Fibroblast of peridontal ligament (primary cell): ENCODE measurements around the gene TMEM132D.
"Not testable (repeated sequence)": the region's sequence is repeated elsewhere in the genome, so short reads cannot be mapped to it uniquely, and the experiment has no call there.

Experiments
- DNase-seq: peaks from one replicate; pipeline ENCODE4 v3.0.0-alpha.2; 2010; ENCODE audit errors: extremely low read depth

Gene TMEM132D

DNA sequence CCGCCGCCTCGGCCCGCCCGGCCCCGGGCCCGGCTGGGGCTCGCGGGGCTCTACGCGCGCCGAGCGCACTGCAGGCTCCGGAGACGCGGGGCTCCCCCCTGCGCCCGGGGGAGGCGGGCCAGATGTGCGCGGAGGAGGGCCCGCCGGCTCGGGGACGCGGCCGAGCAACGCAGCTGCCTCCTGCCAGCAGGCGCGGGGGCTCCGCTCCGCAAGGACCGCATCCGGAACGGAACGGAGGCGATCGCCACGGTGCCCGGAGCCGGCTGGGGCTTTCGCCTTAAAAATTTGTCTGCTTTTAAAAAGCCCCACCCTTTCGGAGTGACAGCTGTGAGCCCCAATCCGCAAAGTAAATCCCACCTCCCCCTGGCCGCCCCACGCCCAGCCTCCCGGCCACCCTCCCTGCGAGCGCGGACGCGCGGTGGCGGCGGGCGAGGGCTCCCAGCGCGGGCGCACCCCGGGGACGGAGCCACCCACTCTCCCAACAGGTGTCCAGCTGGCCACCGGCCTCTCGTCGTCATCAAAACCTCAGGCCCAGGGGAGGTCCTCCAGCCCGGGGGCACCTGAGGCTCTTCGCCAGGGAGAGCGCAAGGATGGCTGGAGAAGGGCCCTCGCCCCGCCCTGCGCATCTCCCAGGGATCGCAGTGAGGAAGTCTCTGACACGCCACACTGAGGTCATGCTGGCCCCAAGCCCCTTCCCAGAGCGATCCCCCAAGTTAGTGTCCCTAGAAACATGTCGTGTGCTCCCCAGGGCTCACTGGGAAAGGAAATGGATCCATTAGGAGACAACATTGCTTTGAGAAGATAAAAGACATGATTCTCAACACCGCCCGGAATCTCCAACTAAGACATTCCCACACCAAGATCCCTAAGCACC, at the start of gene TMEM132D:
Gene TMEM132D (minus strand): TSS at position 70 of the 874 bp plus-strand sequence.
- DNase-seq, result no peak

DNA sequence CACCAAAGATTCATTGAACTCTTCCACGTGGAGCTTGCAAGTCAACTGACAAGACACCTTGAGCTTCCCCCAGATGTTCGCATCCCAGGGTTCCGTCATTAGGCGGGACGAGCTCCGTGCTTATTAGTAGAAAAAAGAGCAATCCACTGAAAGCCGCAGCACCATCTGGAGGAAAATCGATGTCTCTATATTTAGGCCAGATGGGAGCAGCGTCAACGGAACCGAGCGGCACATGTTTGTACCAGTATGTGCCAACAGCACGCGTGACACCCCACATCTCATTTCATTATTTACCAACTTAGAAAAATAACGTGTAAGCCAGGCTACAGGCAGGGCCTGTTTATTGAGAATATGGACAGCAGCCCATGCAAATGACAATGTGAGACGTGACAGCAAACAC, 45.8 kb upstream of the TMEM132D start:
- no peak for DNase-seq

DNA sequence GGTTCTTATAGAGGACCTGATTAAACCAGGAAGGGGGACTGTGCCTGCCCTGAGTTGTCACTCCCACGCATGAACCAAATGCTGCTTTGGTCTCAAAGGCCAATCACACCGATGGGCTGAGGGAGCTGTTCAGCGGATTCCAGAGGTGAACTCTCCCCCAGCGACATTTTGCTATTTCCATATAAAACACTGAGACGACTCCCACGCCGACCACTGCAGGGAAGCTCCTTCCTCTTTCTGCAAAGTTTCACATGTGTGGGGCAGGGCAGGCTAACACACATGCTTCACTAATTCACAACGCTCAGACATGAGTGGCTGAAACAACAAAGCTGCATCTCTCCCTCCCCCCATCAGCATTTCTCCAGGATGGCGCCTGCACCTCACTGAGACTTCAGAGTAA, 37.8 kb upstream of the TMEM132D start:
- no peak for DNase-seq

DNA sequence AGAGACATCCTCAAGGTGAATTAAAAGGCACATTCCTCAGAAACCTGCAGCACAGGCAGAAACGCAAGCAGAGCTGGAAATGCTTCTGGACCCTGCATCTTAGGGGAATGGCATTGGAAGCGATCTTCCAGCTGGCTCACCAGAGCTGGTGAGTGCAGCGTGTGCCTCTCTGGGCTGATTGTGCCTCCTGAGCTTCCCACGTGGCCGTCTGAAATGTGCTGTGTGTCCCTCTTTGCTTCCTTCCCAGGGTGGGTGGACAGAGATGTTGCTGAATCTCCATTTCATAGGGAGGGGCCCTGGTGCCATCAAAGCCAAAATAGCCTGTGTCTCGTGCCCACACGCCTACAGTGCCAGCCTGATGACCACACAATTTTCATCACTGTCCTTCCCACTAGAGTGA, 34.3 kb upstream of the TMEM132D start:
- DNase-seq, result no peak

DNA sequence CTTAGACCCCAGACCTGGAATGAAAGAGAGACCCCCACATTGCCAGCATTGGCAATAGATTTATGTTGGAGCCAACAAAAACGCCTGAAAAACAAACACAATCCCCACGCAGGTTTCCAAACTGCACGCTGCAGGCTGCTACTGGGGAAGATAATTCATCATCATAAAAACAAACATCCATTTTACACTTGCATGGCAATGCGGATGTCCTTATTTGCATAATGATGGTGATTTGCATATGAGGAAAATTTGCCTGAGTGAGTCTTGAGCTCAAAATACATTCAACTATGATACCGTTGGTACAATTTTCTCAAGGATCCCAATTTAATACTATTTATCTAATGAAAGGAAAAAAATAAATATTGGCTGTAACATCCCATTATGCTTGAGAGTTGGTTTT, 33.6 kb upstream of the TMEM132D start:
- no peak for DNase-seq

DNA sequence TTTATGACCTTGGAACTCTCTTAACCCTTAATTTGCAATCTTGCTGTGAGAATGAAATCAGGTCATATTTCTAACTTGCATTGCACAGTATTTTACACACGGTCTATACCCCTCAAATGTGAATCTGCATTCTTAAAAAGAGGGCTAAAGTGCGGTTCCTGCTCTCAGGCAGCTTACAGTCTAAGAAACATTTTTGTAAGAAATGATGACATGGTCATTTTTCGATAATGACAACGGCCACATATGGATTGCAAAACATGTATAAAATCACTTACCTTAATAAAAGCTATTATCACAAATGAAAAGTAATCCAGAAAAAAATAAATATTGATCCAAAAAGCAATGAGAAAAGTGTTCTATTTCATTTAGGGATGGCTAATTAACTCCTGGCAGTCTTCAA, 24.8 kb upstream of the TMEM132D start:
- no peak for DNase-seq

DNA sequence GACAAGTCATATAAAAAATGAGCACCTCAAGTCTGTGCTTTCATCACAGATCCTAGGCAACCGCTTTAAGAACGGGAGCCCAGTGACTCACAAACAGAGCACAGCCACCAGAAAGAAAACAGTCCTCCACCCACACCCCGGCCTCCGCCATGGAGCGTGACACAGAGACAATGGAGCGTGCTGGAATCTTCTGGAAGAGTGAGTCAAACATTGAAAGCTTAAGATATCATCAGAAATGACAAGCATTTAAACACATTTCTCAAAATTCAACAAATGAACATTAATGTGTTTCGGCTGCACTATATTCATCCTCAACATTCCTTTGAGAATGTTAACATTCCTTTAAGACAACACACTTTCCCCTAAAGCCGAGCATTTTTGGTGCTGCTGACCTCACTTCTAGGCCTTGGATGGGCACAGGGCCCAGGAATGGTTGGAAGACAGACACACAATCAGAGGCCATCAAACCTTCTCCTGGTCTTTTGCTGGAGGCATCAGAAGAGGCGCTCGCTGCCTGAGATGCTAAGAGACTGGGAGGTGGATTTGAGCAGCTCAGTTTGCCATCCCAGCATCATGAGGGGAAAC, 23.6 kb upstream of the TMEM132D start:
- DNase-seq, result no peak

DNA sequence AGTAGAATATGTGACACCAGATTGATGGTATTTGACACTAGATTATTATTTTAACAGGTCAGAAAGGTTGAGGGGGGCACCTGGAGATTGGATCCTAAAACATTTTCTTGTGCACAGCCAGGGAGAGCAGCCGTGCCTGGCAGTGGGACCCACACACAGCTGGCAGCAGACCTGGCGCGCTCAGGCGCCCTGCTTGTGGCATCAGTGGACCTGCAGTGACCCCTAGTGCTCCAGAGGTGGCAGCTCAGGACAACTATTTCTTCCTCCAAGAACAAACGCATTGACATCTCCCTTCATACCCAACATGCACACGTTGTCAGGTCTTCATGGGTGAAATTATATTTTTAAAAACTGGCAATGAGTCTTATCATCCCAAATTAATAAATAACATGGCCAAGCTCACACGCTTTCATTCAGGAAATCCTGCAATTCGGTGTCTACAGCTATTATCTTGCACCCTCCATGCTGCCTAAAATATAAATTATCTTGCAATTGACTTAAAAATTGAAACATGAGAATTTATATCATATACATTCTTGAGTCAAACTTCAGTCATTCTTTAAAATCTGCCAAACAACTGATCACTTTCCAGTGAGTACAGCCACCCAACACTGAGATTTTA, 7.7 kb upstream of the TMEM132D start:
- DNase-seq, result no peak

DNA sequence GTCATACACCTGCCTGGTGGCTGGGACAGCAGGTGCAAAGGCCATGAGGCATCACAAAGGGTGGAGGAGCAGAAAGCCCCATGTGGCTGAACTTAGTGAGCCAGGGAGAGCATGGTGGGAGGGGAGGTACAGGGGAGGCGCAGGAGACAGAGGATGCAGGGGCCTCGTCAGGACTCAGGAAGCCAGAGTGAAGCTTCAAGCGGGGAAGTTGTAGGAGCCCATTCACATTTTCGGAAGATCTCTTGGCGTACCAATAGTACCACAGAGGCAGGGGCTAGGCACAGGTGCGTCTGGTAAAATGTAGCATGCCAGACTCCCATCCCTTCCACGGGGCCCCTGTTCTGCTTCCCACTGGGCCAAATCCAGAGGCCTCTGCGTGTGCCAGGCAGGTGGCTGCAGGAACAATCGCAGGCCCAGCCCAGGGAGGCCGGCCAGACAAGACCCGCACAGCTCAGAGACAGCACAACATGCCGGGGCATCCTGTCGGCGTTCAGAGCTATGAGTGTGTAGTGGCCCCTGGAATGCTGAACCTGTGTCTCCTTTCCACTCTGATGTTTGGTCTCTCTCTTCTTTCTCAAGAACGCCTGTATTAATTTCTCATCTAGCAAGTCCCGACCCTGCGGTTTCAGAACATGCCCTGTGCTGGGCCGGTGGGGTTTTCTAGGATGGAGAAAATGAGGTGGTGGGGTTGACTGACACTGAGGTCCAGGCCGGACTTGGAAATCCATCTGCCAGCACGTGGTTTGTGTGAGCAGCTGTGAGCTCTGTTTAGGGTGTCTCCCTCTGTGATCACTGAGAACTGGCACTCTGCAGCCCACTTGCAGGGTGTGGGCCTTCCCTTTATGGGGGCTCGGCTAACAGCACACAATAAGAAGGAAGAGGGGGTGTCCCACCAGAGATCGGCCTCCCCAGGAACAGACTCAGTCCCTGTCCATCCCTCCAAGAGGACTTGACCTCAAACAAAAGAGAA, 5.5 kb upstream of the TMEM132D start:
- no peak for DNase-seq

DNA sequence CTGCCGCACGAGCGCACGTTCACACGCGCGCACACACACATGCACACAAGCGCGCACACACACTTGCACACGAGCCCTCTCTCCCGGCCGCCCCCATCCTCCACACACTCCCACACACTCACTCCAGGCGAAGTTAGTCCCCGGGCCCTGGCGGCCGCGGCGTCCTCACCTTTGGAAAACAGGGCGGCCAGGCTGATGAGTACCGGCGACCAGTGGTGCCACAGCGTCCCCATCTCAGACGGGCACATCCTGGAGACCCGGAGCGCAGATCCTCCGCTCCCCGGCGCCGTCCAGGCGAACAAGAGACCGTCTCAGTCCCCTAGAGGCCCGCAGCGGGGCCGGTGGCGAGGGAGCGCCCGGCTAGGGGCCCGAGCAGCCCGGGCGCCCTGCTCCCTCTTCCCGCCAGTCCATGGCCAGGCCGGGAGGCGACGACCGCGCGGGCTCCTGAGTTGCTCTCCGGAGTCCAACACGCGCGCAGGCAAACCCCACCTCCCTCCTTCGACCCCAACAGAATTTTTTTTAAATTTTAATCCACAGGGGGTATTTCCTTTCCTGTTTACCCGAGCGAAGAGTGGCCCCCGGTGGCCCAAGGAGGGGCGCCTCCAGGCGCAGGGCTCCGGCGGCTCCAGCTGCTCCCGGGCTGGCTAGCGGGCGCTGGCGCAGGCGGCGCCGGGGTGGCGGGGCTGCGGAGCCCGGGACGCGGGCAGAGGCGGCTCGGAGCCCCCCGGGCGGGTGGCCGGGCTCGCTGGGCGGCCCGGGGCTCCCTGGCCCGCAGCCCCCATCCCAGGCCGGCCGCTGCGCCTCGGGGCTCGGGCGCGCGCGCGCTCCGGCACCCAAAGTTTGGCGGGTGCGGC, 506 bp downstream of the TMEM132D start:
- DNase-seq, result no peak

DNA sequence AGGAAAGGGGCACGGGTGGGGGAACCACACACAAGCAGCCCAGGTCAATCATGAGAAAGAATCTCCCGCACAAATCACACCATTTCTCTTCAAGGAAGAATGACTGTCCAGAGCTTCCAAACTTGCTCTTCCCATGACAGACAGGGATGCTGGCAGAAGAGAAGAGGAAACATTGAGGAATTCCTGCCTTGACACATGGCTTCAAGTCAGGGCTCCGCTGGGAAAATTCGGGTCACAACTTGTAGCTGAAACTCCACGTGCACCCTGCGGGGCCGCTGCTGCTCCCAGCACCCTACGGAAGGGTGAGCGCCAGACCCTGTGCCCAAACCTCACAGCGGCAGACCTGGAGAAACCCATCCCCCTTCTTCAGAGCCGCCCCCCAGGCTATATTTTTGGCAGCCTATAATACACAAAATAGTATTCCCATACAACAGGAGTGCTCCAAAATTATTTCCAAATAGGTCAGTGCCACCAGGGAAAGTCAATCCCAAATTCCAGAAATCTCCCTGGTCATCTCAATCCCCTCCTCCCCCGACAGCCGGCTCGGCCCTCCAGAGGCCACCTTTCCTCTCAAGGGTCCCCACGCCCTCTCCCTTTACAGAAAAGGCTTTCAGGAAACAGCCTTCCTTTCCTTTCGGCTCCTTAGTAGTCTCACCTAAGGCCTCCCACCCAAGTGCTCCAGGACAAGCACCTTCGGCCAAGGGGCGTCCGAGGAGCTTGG, 1.3 kb downstream of the TMEM132D start:
- no peak for DNase-seq

DNA sequence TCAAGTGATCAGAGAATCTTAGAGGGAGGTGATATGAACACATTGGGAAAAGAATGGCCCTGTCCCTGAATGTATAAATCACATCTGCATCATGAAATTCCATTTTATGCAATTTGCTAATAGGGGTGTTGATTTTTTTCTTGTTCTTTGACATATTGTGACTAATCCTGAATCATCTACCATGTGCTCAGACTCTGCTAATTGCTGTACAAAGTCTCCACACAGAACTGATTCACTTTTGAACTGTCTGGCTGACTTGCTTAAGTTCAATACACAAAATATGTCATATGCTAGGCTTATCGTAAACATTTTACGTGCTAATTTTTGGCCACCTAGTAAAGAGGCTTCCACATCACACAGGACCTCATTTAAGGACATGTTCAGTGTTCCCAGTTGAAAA, 2.6 kb downstream of the TMEM132D start:
- no peak for DNase-seq

DNA sequence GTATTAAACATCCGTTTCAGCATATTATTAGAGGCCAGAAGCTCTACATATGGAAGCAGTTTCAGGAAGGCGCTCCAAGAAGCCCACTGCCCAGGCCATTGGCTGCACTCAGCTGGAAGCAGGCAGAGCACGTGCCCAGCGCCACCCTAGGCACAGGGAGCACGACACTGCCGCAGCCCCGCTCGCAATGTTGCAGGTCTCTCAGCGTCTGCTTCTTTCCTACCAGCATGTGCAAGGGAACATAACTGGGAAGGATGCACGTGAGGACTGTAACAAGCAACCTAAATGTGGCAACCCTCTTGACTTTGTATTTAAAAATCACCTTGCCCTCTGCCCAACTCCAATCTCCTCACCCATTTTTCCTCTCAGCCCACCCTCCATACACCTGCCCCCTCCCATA, 3.5 kb downstream of the TMEM132D start:
- DNase-seq, result no peak

DNA sequence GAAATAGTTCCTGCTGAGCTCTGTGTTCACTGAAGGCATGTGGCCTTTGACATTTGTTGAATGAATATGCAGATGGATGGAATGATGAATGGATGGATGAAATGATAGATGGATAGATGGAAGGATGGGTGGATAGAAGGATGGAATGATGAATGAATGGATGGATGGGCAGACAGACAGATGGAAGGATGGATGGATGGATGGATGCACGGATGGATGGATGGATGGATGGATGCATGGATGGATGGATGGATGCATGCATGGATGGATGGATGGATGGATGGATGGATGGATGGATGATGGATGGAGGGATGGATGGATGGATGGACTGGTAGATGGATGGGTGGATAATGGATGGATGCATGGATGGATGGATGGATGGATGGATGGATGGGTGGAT, 4.8 kb downstream of the TMEM132D start:
- DNase-seq, result not testable (repeated sequence)

DNA sequence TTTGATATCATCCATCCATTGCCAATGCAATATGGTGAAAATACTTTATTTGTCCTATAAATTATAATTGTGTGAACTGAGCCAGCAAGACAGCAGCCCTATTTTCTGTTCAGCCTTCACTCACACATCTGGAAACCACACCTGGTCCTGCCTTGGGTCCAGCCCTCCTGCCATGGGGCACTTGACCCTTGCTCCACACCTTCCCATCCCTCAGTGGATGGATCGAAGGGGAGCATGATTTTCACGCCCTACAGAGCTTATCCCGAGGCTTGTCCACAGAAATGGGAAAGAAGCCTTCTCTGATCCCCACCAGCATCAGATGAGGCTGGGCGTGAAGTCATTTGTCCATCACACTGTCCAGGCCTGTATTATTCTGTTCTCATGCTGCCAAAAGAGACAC, 10.1 kb downstream of the TMEM132D start:
- no peak for DNase-seq

DNA sequence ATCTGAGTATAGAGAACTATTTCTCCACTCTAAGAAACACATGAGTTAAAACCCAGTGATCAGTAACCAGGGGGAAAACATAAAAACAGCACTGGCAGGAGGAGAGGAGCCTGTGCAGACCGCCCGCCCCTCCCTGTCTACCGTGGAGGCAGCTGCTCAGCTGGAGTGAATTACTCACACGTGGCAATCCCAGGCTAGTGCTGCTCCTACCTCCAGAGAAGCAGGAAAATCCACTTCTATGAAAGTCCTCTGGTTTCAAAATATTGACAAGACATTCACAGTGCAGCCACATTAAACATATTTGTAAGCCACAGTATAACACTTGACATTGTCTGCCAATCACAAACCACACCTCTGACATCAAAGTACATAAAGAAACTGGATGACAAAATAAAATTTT, 16.7 kb downstream of the TMEM132D start:
- no peak for DNase-seq

DNA sequence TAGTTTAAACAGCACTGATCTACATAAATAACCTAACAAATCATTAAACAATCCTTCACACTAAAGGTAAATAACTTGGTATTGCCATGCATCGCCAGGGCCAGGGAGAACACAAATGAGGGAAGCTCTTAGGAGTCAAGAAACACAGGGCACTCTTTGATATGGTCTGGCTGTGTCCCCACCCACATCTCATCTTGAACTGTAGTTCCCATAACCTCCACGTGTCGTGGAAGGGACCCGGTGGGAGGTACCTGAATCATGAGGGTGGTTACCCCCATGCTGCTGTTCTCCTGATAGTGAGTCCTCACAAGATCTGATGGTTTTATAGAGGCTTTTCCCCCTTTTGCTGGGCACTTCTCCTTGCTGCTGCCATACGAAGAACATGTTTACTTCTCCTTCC, 17.3 kb downstream of the TMEM132D start:
- DNase-seq, result no peak

DNA sequence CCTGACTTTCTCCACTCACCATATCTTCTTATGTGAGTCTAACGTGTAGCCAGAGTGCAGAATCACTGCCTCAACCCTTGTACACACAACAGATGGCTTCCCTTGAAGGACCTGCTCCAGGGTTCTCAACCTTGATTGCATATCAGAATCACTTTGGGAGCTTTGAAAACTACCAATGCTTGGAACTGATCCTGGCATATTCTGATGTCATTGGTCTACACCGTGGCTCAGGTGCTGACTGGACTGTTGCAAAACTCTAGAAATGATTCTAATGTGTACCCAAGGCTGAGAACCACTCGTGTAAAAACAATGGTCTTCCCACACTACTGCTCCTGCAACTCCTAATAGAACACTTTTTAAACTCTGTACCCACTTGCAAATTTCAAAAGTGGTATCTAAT, 18.5 kb downstream of the TMEM132D start:
- no peak for DNase-seq

DNA sequence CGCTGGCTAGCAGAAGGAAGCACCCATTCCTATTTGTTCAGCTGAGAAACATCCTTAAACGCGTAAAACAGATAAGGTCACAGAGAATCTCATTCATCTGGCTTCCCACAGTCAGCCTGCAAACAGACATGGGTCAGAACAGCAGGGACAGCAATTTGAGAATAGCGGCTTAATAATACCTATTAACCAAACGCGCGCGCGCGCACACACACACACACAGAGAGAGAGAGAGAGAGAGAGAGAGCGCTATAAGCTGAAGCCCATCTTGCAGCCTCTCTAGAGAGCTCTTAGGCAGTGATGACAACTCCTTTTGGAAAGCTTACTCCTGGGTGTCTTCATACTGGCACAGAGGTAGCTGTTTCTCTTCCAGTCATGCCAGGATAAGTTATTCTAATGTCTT, 26.4 kb downstream of the TMEM132D start:
- no peak for DNase-seq

DNA sequence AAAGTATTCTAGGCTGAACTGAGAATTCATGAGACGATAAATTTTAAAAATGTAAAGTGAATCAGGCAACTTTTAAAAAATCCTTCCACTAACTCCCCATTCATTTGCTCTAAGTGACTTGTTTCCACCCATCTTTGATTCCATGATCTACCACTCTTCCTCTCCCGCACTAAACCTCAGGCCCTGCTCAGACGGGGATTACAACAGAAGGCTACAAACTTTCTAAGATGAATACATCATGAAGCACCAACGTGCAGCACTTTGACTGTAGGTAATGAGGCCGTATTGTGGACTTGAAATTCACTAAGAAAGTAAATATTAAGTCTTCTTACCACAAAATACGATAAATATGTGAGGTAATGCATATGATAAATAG, 30.0 kb downstream of the TMEM132D start:
- no peak for DNase-seq
